ENCODE measurements around the gene ZNF543. TPM values are rescaled to one million over a fixed set of nuclear protein-coding genes. Genes with fewer than 3 reads are reported as not detected.
"Not testable (repeated sequence)": the region's sequence is repeated elsewhere in the genome, so short reads cannot be mapped to it uniquely, and the experiment has no call there.

The ZNF543 gene
- polyA plus RNA-seq, 1 experiment = 1.7 TPM

GRCh38 chr19:57362997-57363687 lies 42.9 kb downstream of the ZNF543 start, which contains the start of the genes TRAPPC2B and ZNF547:
TRAPPC2B (plus strand) TSS chr19:57363551; CDS start chr19:57364834, 1,283 bp downstream.
ZNF547 (plus strand) TSS chr19:57363551; CDS start chr19:57368556, 5,005 bp downstream.
- peak; percentile 99 for DNase-seq (ENCODE audit: low read depth)
- TF ChIP-seq CTCF (IDR thresholded peaks at IDR 0.05; ENCODE audit: insufficient read depth, low read depth, low read length) = no peak
- POLR2A ChIA-PET = interaction anchor here (0.6 to 1.3 kb wide), 2 partner anchors 12 to 26 kb away, joined by 3 to 4 read pairs; partner anchors contain the start of genes ZNF304 and ZNF548
- no peaks in the 10 kb centered on the region for H3K27me3 ChIP-seq (ENCODE audit: control insufficient read depth, insufficient read depth, low read length)
- H3K4me3 ChIP-seq (ENCODE audit: low read depth, low read length) = peak within 1 kb of the TSS; percentile 87
- H3K36me3 ChIP-seq (ENCODE audit: control insufficient read depth, insufficient read depth, low read length) = 0 out of 2 replicates have a peak, but pooled peaks cover 2% of the 10 kb centered on the region
- CTCF ChIA-PET = no interaction called here

GRCh38 chr19:57363688-57364181 lies 43.5 kb downstream of the ZNF543 start:
- CTCF ChIA-PET = no interaction called here
- no peaks in the 10 kb centered on the region for H3K27me3 ChIP-seq (ENCODE audit: control insufficient read depth, insufficient read depth, low read length)
- H3K36me3 ChIP-seq (ENCODE audit: control insufficient read depth, insufficient read depth, low read length) = 0 out of 2 replicates have a peak, but pooled peaks cover 2% of the 10 kb centered on the region
- peak overlapping the region; percentile 87 for H3K4me3 ChIP-seq (ENCODE audit: low read depth, low read length)
- no peak for DNase-seq (ENCODE audit: low read depth)
- POLR2A ChIA-PET = interaction anchor here (1.3 kb wide), 1 partner anchor 13 kb away, joined by 4 read pairs; the partner anchor contains the start of gene ZNF304
- no peak for TF ChIP-seq CTCF (IDR thresholded peaks at IDR 0.05; ENCODE audit: insufficient read depth, low read depth, low read length)

- ChIA-PET POLR2A (interaction anchor here (0.6 kb wide), 1 partner anchor 129 kb away, joined by 5 read pairs; no protein-coding TSS in a partner anchor), CTCF (interaction anchor here (0.6 to 2.0 kb wide), 2 partner anchors 19 to 149 kb away, joined by 3 to 5 read pairs; no protein-coding TSS in a partner anchor)
- TF ChIP-seq CTCF (IDR thresholded peaks at IDR 0.05; ENCODE audit: insufficient read depth, low read depth, low read length) = no peak
Measured at GRCh38 chr19:57366776-57367175, 46.5 kb downstream of the ZNF543 start.

GRCh38 chr19:57374179-57374578 lies 53.9 kb downstream of the ZNF543 start:
- peaks cover 21% of the 10 kb centered on the region for H3K36me3 ChIP-seq (ENCODE audit: control insufficient read depth, insufficient read depth, low read length)
- H3K27me3 ChIP-seq (ENCODE audit: control insufficient read depth, insufficient read depth, low read length) = no peaks in the 10 kb centered on the region
- no peak for DNase-seq (ENCODE audit: low read depth)
- ChIA-PET CTCF (no interaction called here), POLR2A (no interaction called here)
- no peak for TF ChIP-seq CTCF (IDR thresholded peaks at IDR 0.05; ENCODE audit: insufficient read depth, low read depth, low read length)
- no peak overlapping the region for H3K4me3 ChIP-seq (ENCODE audit: low read depth, low read length)

More at GRCh38 chr19:57366776-57367175, 46.5 kb downstream of the ZNF543 start:
- DNase-seq (ENCODE audit: low read depth) = no peak
- no peaks in the 10 kb centered on the region for H3K27me3 ChIP-seq (ENCODE audit: control insufficient read depth, insufficient read depth, low read length)
- no peak overlapping the region for H3K4me3 ChIP-seq (ENCODE audit: low read depth, low read length)
- H3K36me3 ChIP-seq (ENCODE audit: control insufficient read depth, insufficient read depth, low read length) = peaks cover 4% of the 10 kb centered on the region; the same call in 1 of the 2 replicates

GRCh38 chr19:57374647-57375046 lies 54.4 kb downstream of the ZNF543 start:
- CTCF ChIA-PET = not testable (repeated sequence)

More at GRCh38 chr19:57374647-57375046, 54.4 kb downstream of the ZNF543 start:
- peaks cover 21% of the 10 kb centered on the region for H3K36me3 ChIP-seq (ENCODE audit: control insufficient read depth, insufficient read depth, low read length)
- DNase-seq (ENCODE audit: low read depth); H3K4me3 ChIP-seq (ENCODE audit: low read depth, low read length); POLR2A ChIA-PET; H3K27me3 ChIP-seq (ENCODE audit: control insufficient read depth, insufficient read depth, low read length): not testable (repeated sequence)
